Amniotic epithelial cell (primary cell): Measurements from ENCODE around the gene PTPRN2.

Source experiments
- DNase-seq: peaks from one replicate; pipeline ENCODE4 v3.0.0-alpha.2; 2010; ENCODE audit warnings: low read depth

The PTPRN2 gene

GRCh38 chr7:157844611-157845010, 743.0 kb downstream of the PTPRN2 start:
- DNase-seq = no peak

- no peak for DNase-seq
Measured at GRCh38 chr7:157844141-157844540, 743.5 kb downstream of the PTPRN2 start.

- DNase-seq = no peak
Measured at GRCh38 chr7:157843336-157844140, 744.1 kb downstream of the PTPRN2 start.

GRCh38 chr7:157841773-157842370, 745.8 kb downstream of the PTPRN2 start:
- DNase-seq = no peak

- no peak for DNase-seq
Measured at GRCh38 chr7:157840914-157841772, 746.5 kb downstream of the PTPRN2 start.

- no peak for DNase-seq
Measured at GRCh38 chr7:157840174-157840913, 747.3 kb downstream of the PTPRN2 start.

GRCh38 chr7:157839672-157840167, 747.9 kb downstream of the PTPRN2 start:
- DNase-seq = no peak

GRCh38 chr7:157839226-157839625, 748.4 kb downstream of the PTPRN2 start:
- DNase-seq = no peak

GRCh38 chr7:157837561-157837960, 750.1 kb downstream of the PTPRN2 start:
- no peak for DNase-seq

- DNase-seq = no peak
Measured at GRCh38 chr7:157837047-157837446, 750.6 kb downstream of the PTPRN2 start.

GRCh38 chr7:157834501-157835163, 753.0 kb downstream of the PTPRN2 start:
- DNase-seq = no peak

GRCh38 chr7:157832866-157833607, 754.6 kb downstream of the PTPRN2 start:
- no peak for DNase-seq

GRCh38 chr7:157832421-157832820, 755.2 kb downstream of the PTPRN2 start:
- no peak for DNase-seq

GRCh38 chr7:157832006-157832405, 755.6 kb downstream of the PTPRN2 start:
- no peak for DNase-seq

GRCh38 chr7:157831143-157831905, 756.3 kb downstream of the PTPRN2 start:
- no peak for DNase-seq

GRCh38 chr7:157830331-157830730, 757.3 kb downstream of the PTPRN2 start:
- DNase-seq = no peak

- DNase-seq = no peak
Measured at GRCh38 chr7:157829491-157829890, 758.1 kb downstream of the PTPRN2 start.

GRCh38 chr7:157828881-157829280, 758.7 kb downstream of the PTPRN2 start:
- DNase-seq = no peak

- no peak for DNase-seq
Measured at GRCh38 chr7:157828190-157828589, 759.4 kb downstream of the PTPRN2 start.

- no peak for DNase-seq
Measured at GRCh38 chr7:157827863-157828160, 759.8 kb downstream of the PTPRN2 start.
